ENCODE data around the gene PUS10.
"Not testable (repeated sequence)": the region's sequence is repeated elsewhere in the genome, so short reads cannot be mapped to it uniquely, and the experiment has no call there.

Gene PUS10

GRCh38 chr2:60966507-60967405, 51.3 kb downstream of the PUS10 start:
- DNase-seq (ENCODE audit: low read depth), result no peak

GRCh38 chr2:60965499-60965785, 52.6 kb downstream of the PUS10 start:
- DNase-seq (ENCODE audit: low read depth), result no peak

DNA sequence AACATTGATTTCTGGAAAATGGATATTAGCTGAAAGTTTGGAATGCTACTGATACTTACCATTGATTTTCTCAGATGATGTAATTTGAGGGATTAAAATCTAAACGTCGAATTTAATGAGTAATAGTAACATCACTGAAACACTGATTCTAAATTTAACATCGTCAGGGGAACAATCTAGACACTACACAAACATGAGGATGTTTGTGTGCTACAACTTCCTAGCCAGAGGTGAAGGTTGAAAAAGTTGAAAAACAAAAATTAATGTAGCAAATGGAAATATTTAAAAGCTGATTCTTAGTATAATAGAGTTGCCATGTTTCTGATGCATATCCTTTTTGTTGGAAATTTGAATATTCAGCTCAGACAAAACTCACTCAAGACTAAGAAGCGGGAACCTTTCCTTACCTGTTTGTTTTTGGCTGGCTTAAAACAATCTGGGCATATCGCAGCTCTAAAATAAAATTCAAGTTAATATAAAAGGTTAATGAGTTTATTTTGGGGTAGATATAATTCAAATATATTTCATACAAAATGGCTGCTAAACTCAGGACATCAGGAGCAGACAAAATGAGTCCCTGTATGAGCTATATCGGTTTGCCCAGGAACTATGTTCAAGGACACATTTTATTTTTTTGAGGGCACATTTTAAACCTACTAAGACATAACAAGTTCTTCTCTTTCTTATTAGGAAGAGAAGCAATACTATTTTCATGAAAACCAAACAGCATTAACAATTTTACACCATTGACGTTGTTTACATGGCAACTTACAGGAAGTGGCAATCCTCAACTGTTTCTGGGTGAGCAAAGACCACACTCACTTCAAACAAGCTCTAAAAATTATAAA, 53.2 kb downstream of the PUS10 start:
- DNase-seq (ENCODE audit: low read depth), result no peak

GRCh38 chr2:60963190-60963589, 54.9 kb downstream of the PUS10 start:
- DNase-seq (ENCODE audit: low read depth), result no peak

DNA sequence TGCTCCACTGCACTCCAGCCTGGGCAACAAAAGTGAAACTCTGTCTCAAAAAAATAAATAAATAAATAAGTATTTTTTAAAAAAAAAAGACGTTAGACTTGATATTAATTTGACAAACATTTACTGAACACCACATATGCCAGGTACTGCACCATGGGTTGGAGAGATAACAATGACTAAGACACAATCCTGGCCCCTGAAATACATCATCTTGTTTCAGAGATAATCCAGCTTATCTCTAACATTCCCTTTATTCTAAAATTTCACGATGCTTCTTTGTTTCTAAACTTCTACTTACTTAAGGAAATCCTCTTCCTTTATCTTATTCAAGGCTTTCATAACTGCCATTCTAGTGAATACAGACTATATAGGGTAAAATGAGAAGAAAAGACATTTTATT, 55.5 kb downstream of the PUS10 start:
- no peak for DNase-seq (ENCODE audit: low read depth)

- no peak for DNase-seq (ENCODE audit: low read depth)
Observed at GRCh38 chr2:60961457-60961856, 56.6 kb downstream of the PUS10 start.

- DNase-seq (ENCODE audit: low read depth), result no peak
Observed at GRCh38 chr2:60960706-60961105, 57.3 kb downstream of the PUS10 start.

GRCh38 chr2:60959501-60959900, 58.6 kb downstream of the PUS10 start:
- no peak for DNase-seq (ENCODE audit: low read depth)

DNA sequence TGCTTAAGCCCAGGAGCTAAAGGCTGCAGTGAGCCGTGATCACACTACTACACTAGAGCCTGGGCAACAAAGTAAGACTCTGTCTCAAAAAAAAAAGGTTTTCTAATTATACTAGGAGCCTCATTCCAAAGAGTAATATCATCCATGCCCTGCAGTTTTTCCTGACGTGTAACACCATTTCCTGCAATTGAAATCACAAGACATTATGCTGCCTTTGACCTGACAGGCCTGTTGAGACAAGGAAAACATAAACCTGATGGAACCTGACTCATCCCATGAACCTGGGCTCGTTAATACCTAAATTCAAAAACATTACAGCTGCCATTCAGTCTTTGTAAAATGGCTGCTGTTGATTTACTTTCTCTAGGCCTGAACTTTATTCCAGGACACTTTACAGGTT, 59.3 kb downstream of the PUS10 start:
- no peak for DNase-seq (ENCODE audit: low read depth)

GRCh38 chr2:60958361-60958760, 59.7 kb downstream of the PUS10 start:
- DNase-seq (ENCODE audit: low read depth), result no peak

- DNase-seq (ENCODE audit: low read depth), result no peak
Observed at GRCh38 chr2:60957643-60958042, 60.4 kb downstream of the PUS10 start.

GRCh38 chr2:60957224-60957623, 60.8 kb downstream of the PUS10 start:
- no peak for DNase-seq (ENCODE audit: low read depth)

GRCh38 chr2:60954139-60954538, 63.9 kb downstream of the PUS10 start:
- DNase-seq (ENCODE audit: low read depth), result no peak

GRCh38 chr2:60948926-60949579, 69.0 kb downstream of the PUS10 start:
- no peak for DNase-seq (ENCODE audit: low read depth)

DNA sequence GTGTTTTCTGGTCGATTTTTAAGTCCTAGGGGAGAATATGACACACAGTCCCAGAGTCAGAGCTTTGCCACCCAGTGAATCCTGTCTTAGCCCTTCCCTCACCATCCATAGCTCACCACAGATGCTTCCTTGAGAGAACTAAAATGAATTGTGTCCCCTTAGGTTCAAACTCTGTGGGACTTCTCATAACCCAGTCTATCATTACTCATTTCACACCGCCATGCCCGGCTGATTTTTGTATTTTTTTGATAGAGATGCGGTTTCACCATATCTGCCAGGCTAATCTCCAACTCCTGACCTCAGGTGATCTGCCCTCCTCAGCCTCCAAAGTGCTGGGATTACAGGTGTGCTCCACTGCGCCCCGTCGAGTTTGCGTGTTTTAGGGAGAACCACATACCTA, 69.9 kb downstream of the PUS10 start:
- DNase-seq (ENCODE audit: low read depth), result no peak

- DNase-seq (ENCODE audit: low read depth), result no peak
Observed at GRCh38 chr2:60947056-60947455, 71.0 kb downstream of the PUS10 start.

- DNase-seq (ENCODE audit: low read depth), result no peak
Observed at GRCh38 chr2:60945341-60945740, 72.7 kb downstream of the PUS10 start.

- no peak for DNase-seq (ENCODE audit: low read depth)
Observed at GRCh38 chr2:60939622-60940021, 78.4 kb downstream of the PUS10 start.

DNA sequence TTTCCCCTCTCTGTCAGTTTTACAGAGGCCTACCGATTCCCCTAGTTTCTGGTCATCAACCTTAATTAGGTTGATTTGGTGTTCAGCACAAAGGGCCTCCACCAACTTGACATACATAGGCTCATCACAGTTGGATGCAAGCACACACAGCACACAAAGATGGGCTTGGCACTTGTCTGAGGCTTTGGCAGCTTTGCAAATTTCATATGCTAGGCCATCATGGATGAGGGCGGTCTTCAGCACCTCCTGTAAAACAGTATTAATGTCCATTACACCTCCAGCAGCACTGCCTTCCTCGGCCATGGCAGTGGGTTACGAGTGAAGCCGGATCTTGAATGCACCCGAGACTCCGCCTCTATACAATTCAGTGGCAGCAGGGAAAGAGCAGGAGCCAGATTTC, 79.8 kb downstream of the PUS10 start:
- no peak for DNase-seq (ENCODE audit: low read depth)

DNA sequence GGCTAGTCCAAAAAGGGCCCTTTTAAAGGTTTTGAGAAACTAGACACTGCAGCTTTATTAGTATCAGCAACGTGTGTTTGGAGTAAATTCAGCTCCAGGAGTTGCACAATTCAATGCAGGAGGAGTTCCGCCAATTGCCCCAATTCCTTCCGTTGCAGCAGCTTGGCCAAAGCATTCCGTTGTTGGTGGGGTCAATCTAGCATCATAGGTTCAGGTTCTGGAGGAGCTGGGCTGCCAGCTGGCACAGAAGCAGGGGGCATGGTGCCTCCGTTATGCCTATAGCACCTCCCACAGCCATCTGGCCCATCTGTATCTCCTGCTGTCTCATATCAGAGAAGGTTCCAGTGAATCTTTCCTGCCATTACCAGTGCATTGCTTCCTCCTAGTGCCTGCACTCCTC, 81.3 kb downstream of the PUS10 start:
- DNase-seq (ENCODE audit: low read depth), result no peak

GRCh38 chr2:60934165-60934722, 83.8 kb downstream of the PUS10 start:
- DNase-seq (ENCODE audit: low read depth), result no peak

GRCh38 chr2:60932954-60933353, 85.1 kb downstream of the PUS10 start:
- DNase-seq (ENCODE audit: low read depth), result no peak

DNA sequence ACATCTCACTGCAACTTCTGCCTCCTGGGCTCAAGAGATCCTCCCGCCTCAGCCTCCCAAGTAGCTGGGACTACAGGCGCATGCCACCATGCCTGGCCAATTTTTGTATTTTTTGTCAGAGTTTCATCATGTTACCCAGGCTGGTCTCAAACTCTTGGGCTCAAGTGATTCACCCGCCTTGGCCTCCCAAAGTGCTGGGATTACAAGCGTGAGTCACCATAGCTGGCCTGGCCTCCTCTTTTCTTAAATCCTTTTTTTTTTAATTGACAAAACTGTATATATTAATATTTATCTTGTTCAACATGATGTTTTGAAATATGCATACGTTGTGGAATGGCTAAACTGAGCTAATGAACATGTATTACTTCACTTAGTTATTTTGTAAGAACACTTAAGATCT, 86.0 kb downstream of the PUS10 start:
- not testable (repeated sequence) for DNase-seq (ENCODE audit: low read depth)

Data from stimulated activated CD8-positive, alpha-beta memory T cell treated with anti-CD3 and anti-CD28 coated beads, Interleukin-4, amount 100 ng/mL, for 24 hours (primary cell).